Measurements from ENCODE around the gene ANKFN1.
"Not testable (repeated sequence)": the region's sequence is repeated elsewhere in the genome, so short reads cannot be mapped to it uniquely, and the experiment has no call there.

The ANKFN1 gene

DNA sequence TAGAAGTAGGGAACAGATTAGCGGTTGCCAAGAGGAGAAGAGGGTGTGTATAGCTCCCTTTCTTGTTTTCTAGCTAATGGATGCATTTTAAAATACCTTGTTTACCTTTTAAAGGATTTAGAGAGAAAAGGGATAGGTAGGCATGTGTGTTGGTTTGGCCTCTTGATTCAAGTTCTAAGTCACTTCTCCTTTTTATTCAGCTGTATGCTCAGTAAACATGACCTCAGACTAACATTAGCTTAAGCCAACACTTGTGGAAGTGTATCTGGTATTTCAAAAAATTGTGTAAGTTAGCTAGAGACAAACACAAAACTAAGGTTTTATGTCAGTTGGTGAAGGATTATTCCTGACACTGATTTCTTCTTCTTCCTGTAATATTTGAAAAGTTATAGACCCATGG lies 236.1 kb downstream of the ANKFN1 start:
- no peak for DNase-seq (ENCODE audit: extremely low read depth, low read depth)
- TF ChIP-seq, protein P1, sequence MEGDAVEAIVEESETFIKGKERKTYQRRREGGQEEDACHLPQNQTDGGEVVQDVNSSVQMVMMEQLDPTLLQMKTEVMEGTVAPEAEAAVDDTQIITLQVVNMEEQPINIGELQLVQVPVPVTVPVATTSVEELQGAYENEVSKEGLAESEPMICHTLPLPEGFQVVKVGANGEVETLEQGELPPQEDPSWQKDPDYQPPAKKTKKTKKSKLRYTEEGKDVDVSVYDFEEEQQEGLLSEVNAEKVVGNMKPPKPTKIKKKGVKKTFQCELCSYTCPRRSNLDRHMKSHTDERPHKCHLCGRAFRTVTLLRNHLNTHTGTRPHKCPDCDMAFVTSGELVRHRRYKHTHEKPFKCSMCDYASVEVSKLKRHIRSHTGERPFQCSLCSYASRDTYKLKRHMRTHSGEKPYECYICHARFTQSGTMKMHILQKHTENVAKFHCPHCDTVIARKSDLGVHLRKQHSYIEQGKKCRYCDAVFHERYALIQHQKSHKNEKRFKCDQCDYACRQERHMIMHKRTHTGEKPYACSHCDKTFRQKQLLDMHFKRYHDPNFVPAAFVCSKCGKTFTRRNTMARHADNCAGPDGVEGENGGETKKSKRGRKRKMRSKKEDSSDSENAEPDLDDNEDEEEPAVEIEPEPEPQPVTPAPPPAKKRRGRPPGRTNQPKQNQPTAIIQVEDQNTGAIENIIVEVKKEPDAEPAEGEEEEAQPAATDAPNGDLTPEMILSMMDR (IDR thresholded peaks at IDR 0.05; ENCODE audit: low read depth, low read length) = no peak

DNA sequence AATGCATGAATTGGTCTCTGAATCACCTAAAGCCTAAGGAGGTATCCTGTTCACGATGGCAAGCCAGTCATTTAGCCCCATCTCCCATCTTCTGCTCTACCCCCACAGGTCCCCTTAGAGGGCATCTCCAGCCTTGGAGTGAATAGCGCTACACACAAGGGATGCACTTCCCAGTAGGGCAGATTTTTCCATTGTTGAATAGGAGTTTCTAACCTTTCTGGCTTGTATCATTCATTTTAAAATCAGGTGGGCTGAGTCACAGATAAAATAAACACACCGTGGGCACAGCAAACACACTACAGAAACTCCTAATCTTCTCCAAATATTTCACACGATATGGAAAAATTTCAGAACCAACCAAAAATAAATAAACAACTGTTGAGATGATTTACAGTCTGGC lies 239.0 kb downstream of the ANKFN1 start:
- no peak for DNase-seq (ENCODE audit: extremely low read depth, low read depth)
- TF ChIP-seq, protein P1 (IDR thresholded peaks at IDR 0.05; ENCODE audit: low read depth, low read length) = no peak

DNA sequence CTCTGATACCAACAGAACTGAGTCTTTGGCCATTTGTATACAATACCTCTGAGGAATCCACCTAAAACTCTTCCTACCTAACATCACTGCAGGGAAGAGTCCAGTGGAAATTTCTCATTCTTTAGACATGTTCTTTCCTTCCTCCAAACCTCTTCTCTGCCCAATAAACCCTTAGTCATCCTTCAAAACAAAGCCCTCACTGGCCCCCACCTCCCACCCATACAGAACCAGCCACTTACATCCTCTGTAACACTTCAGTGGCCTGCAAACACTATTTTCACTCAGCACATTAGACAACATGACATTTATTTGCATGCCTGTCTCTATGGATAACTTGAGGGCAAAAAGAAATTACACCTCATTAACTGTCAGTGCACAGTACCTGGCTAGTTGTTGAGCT lies 239.9 kb downstream of the ANKFN1 start:
- DNase-seq (ENCODE audit: extremely low read depth, low read depth) = no peak
- TF ChIP-seq, protein P1 (IDR thresholded peaks at IDR 0.05; ENCODE audit: low read depth, low read length) = no peak

DNA sequence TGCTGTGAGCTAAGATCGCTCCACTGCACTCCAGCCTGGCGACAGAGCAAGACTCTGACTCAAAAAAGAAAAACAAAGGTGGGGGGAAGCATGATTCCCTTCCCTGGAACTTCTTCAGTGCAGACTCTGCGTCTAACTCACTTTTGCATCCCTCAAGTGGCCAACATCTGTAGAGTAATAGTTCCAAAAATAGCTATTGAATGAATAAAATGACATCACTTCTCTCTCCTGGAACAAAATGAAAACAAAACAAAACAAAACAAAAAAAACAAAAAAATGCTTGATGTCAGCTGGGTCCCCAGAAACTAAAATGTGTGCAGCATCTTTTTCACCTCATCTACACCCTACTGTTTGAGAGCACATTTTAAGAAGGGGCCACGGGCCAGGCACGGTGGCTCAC lies 242.5 kb downstream of the ANKFN1 start:
- no peak for DNase-seq (ENCODE audit: extremely low read depth, low read depth)

DNA sequence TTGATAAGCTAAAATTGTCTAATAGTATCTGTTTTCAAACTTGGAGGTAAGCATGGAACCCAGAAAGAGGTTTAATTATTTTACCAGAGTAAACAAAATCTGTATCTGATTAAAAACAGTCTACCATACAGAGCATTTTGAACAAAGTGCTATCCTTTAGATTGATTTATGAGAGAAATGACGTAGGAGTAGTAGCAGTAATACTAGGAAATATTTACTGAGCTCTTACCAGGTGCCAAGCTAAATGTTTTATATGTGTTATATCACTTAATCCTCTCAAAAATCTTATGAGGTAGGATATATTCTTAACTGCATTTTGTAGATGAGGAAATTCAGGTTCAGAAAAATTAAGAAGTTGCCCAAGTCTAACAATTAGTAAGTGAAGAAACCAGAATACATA lies 253.8 kb downstream of the ANKFN1 start:
- TF ChIP-seq, protein P1 (IDR thresholded peaks at IDR 0.05; ENCODE audit: low read depth, low read length) = no peak

More for the DNA sequence above, 242.5 kb downstream of the ANKFN1 start:
- TF ChIP-seq, protein P1 (IDR thresholded peaks at IDR 0.05; ENCODE audit: low read depth, low read length) = no peak

DNA sequence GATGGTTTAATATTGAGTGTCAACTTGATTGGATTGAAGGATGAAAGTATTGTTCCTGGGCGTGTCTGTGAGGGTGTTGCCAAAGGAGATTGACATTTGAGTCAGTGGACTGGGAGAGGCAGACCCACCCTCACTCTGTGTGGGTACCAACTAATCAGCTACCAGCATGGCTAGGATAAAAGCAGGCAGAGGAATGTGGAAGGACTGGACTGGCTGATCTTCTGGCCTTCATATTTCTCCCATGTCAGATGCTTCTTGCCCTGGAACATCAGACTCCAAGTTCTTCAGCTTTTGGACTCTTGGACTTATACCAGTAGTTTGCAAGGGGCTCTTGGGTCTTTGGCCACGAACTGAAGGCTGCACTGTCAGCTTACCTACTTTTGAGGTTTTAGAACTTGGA lies 259.1 kb downstream of the ANKFN1 start:
- not testable (repeated sequence) for DNase-seq (ENCODE audit: extremely low read depth, low read depth)

More for the DNA sequence above, 253.8 kb downstream of the ANKFN1 start:
- DNase-seq (ENCODE audit: extremely low read depth, low read depth) = no peak

DNA sequence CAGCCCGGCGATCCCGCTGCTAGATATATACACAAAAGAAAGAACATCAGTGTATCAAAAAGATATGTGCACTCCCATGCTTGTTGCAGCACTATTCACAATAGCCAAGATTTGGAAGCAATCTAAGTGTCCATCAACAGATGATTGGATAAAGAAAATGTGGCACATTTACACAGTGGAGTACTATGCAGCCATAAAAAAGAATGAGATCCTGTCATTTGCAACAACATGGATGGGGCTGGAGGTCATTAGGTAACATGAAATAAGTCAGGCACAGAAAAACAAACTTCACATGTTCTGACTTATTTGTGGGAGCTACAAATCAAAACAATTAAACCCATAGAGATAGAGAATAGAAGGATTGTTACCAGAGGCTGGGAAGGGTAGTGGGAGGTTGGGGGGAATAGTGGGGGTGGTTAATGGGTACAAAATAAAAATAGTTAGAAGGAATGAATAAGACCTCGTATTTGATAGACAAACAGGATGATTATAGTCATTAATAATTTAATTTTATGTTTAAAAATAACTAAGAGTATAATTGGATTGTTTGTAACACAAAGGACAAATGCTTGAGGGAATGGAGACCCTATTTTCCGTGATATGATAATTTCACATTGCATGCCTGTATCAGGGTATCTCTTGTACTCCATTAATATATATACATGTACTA lies 263.5 kb downstream of the ANKFN1 start:
- no peak for DNase-seq (ENCODE audit: extremely low read depth, low read depth)
- TF ChIP-seq, protein P1 (IDR thresholded peaks at IDR 0.05; ENCODE audit: low read depth, low read length) = no peak

DNA sequence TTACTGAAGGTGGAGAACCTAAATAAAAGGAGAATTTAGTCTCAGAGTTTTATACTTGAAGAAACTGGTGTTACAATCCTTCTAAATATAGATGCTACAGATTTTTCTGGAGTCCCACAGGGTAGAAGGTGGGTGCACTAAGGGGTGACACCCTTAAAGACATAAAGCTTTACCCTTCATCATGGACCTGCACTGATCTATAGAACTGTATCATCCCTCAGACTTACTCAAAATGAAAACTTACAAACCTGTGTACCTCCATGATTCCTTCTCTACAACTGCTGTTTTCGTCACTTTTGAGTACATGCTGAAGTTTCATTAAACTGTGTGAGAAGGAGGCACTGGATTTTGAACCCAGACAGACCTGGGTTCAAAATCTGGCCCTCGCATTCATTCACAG lies 270.7 kb downstream of the ANKFN1 start:
- DNase-seq (ENCODE audit: extremely low read depth, low read depth) = no peak
- TF ChIP-seq, protein P1 (IDR thresholded peaks at IDR 0.05; ENCODE audit: low read depth, low read length) = no peak

Measured in AG09319 (cell line).